Keratinocyte (primary cell): ENCODE measurements around the gene BLNK. TPM values are rescaled to one million over a fixed set of nuclear protein-coding genes. Genes with fewer than 3 reads are reported as not detected.
"Not testable (repeated sequence)": the region's sequence is repeated elsewhere in the genome, so short reads cannot be mapped to it uniquely, and the experiment has no call there.

Experiments used
- DNase-seq: peaks from one replicate; pipeline ENCODE4 v3.0.0-alpha.2; 2011; ENCODE audit warnings: low read depth, missing footprints, low spot score
- FAIRE-seq: peaks from 2 replicates; lab custom pipeline; 2011; peaks lifted over from hg19 to GRCh38; lab: Jason Lieb, UNC
- H2AFZ ChIP-seq: 2 replicates; pipeline ENCODE4 v1.6.0; 2012; ENCODE audit warnings: low read length, control low read depth, inconsistent platforms; ENCODE audit not compliant: control insufficient read depth
- H3K27ac ChIP-seq: 2 replicates; pipeline ENCODE4 v1.5.1; 2011; ENCODE audit warnings: low read length; ENCODE audit not compliant: control insufficient read depth, insufficient read depth
- H3K27me3 ChIP-seq: 3 replicates; pipeline ENCODE4 v1.6.0; 2011; ENCODE audit warnings: low read length; ENCODE audit not compliant: control insufficient read depth, insufficient read depth; ENCODE audit errors: extremely low read depth
- H3K36me3 ChIP-seq, 2 experiments: 2 replicates in 1 of 2; 3 replicates in 1 of 2; pipeline ENCODE4 v1.5.1; 2011; ENCODE audit warnings: low read length in 2 of 2, mild to moderate bottlenecking in 1 of 2; ENCODE audit not compliant: control insufficient read depth in 2 of 2, insufficient read depth in 2 of 2; ENCODE audit errors: extremely low read depth in 1 of 2
- H3K4me1 ChIP-seq: 3 replicates; pipeline ENCODE4 v1.5.1; 2011; ENCODE audit warnings: low read length; ENCODE audit not compliant: control insufficient read depth, insufficient read depth; ENCODE audit errors: extremely low read depth
- H3K4me2 ChIP-seq: 3 replicates; pipeline ENCODE4 v1.6.0; 2011; ENCODE audit warnings: low read depth, low read length; ENCODE audit not compliant: control insufficient read depth, insufficient read depth; ENCODE audit errors: extremely low read depth
- H3K4me3 ChIP-seq, 3 experiments: fragments of 200-600 bp in 1 of 3; sonication (generic) in 1 of 3; 2 replicates in 2 of 3; 3 replicates in 1 of 3; pipeline ENCODE4 v1.5.1; 2011 to 2016; ENCODE audit warnings: low read length in 3 of 3, mild to moderate bottlenecking in 3 of 3, control low read depth in 2 of 3, inconsistent platforms in 1 of 3, low read depth in 1 of 3, mixed read lengths in 1 of 3, mixed run types in 1 of 3, moderate library complexity in 1 of 3; ENCODE audit not compliant: control insufficient read depth in 2 of 3, insufficient read depth in 2 of 3; ENCODE audit errors: extremely low read depth in 1 of 3
- H3K79me2 ChIP-seq: 2 replicates; pipeline ENCODE4 v1.6.0; 2012; ENCODE audit warnings: low read length; ENCODE audit not compliant: control insufficient read depth, insufficient read depth
- H3K9ac ChIP-seq: 3 replicates; pipeline ENCODE4 v1.6.0; 2011; ENCODE audit warnings: low read length; ENCODE audit not compliant: control insufficient read depth, insufficient read depth; ENCODE audit errors: extremely low read depth
- H3K9me1 ChIP-seq: 3 replicates; pipeline ENCODE4 v1.6.0; 2011; ENCODE audit warnings: low read length; ENCODE audit not compliant: control insufficient read depth, insufficient read depth; ENCODE audit errors: extremely low read depth
- H3K9me3 ChIP-seq: 2 replicates; pipeline ENCODE4 v1.5.1; 2012; ENCODE audit warnings: low read depth, low read length; ENCODE audit not compliant: control insufficient read depth
- H4K20me1 ChIP-seq: 3 replicates; pipeline ENCODE4 v1.6.0; 2011; ENCODE audit warnings: low read length; ENCODE audit not compliant: control insufficient read depth, insufficient read depth; ENCODE audit errors: extremely low read depth
- CTCF ChIP-seq, 3 experiments: IDR thresholded peaks in 1 of 3; conservative IDR thresholded peaks in 1 of 3; optimal IDR thresholded peaks in 1 of 3; 2 replicates in 2 of 3; 3 replicates in 1 of 3; pipeline versions ENCODE3 to v1.5.1; 2011; ENCODE audit warnings: low read length in 3 of 3, mild to moderate bottlenecking in 3 of 3, moderate library complexity in 2 of 3, control low read depth in 1 of 3, inconsistent platforms in 1 of 3; ENCODE audit not compliant: insufficient read depth in 2 of 3; ENCODE audit errors: extremely low read depth in 1 of 3
- EZH2 ChIP-seq: IDR thresholded peaks from one replicate; pipeline ENCODE4 v1.6.1; 2012; ENCODE audit warnings: inconsistent platforms, mild to moderate bottlenecking, low read length, moderate library complexity
- dilution Hi-C: fragments of 300-500 bp; cut with MboI; formaldehyde crosslinking; loops from one replicate; pipeline ENCODE4 v1.7.0; 2020; ENCODE audit warnings: low sequenced_read_pairs; ENCODE audit not compliant: extremely low pct_ligation_motif_present
- polyA plus RNA-seq, 5 experiments: library from polyadenylated mRNA; depleted of rRNA in 3 of 5; stranded (reverse) in 3 of 5; stranded (forward) in 1 of 5; unstranded in 1 of 5; fragments of >200 nt; gene quantifications; 1 replicate in 1 of 5; 2 replicates in 3 of 5; 3 replicates in 1 of 5; pipeline versions ENCODE4 v1.2.1 to v1.2.3, GENCODE V29; 2011 to 2012; ENCODE audit warnings: missing spikeins in 2 of 5, low read depth in 1 of 5, low replicate concordance in 1 of 5

Gene BLNK
- polyA plus RNA-seq, 1 donor (not counting 4 experiments of a cell fraction or from before 2014, with no cell fraction given): 2.2 TPM

DNA sequence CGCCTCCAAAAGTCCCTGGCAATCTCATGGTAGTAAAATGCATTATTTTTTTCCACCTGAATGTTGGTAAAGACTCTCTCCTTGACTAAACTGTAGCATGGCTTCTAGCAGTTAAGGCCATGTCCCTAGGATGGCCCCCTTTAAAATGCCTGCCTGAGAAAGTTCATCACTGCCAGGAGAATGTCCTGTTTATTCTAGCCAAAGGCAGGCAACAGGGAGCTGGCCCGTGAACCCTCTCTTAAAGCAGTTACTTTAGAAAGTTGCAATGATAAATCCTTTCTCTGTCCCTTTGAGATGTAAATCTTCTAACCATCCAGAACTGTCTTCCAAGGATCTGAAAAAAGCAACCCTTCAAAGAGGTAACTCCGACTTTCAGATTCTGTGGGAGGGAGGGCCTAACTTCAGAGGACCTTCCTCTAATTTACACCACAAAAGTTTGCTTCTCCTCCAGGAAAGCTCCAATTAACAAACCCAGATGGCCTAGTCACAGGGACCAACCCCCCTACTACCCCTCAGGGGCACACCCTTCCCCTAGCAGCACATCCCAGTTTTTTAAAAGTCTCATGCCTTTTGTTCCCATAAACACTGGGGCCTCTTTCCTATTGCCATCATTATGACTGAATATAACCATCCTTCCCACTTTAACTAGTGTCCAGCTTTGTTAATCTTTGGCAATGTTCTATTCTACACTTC is 38.4 kb upstream of the BLNK start:
- DNase-seq (no peak), FAIRE-seq (no peak)
- no peaks in the 10 kb centered on the region for H3K9me3 ChIP-seq
- dilution Hi-C loops: no loop called here
- H3K4me1 ChIP-seq: no peaks in the 10 kb centered on the region
- H3K79me2 ChIP-seq: no peaks in the 10 kb centered on the region
- no peaks in the 10 kb centered on the region for H4K20me1 ChIP-seq
- H3K9ac ChIP-seq: no peak overlapping the region
- H3K4me3 ChIP-seq: no peak overlapping the region
- no peaks in the 10 kb centered on the region for H3K9me1 ChIP-seq
- no peaks in the 10 kb centered on the region for H3K27me3 ChIP-seq
- no peak overlapping the region for H3K27ac ChIP-seq
- H3K36me3 ChIP-seq: no peaks in the 10 kb centered on the region
- H2AFZ ChIP-seq: no peak overlapping the region
- TF ChIP-seq CTCF (optimal IDR thresholded peaks at IDR 0.05 in 1 of 3, IDR thresholded peaks at IDR 0.05 in 1 of 3, conservative IDR thresholded peaks at IDR 0.05 in 1 of 3; ENCODE audit: extremely low read depth in 1 of 3, insufficient read depth in 2 of 3, low read length in 3 of 3) (no peak), EZH2 (no peak)
- no peak overlapping the region for H3K4me2 ChIP-seq

DNA sequence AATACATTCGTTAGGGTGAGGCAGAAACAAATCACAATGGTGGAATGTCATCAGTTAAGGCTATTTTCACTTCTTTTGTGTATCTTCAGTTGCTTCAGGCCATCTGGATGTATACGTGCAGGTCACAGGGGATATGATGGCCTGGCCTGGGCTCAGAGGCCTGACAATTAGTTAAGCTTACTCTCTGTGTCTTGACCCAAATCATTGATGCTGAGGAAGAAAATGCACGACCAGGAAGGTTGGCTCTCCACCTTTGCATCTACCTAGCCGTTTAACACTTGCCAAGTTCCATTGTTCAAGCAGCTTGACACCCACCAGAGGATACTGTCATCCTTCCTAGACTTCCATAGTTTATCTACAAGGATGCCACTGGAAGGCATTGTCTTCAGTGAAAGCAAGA is 37.5 kb upstream of the BLNK start:
- H3K4me1 ChIP-seq, DNase-seq, FAIRE-seq, H3K9ac ChIP-seq, H3K36me3 ChIP-seq, H3K4me2 ChIP-seq, H3K27me3 ChIP-seq, H3K9me3 ChIP-seq, dilution Hi-C loops, H3K27ac ChIP-seq, H3K4me3 ChIP-seq, H2AFZ ChIP-seq, H4K20me1 ChIP-seq, H3K79me2 ChIP-seq, H3K9me1 ChIP-seq: not testable (repeated sequence)

GRCh38 chr10:96306516-96306915 is 35.1 kb upstream of the BLNK start:
- dilution Hi-C loops: no loop called here
- Histone ChIP-seq H3K36me3 (no peaks in the 10 kb centered on the region), H3K79me2 (no peaks in the 10 kb centered on the region), H3K4me3 (no peak overlapping the region), H3K9me3 (no peaks in the 10 kb centered on the region), H2AFZ (no peak overlapping the region), H3K9me1 (no peaks in the 10 kb centered on the region), H3K4me1 (no peaks in the 10 kb centered on the region), H3K9ac (no peak overlapping the region), H4K20me1 (no peaks in the 10 kb centered on the region), H3K27me3 (no peaks in the 10 kb centered on the region), H3K27ac (no peak overlapping the region), H3K4me2 (no peak overlapping the region)
- TF ChIP-seq CTCF (optimal IDR thresholded peaks at IDR 0.05 in 1 of 3, IDR thresholded peaks at IDR 0.05 in 1 of 3, conservative IDR thresholded peaks at IDR 0.05 in 1 of 3; ENCODE audit: extremely low read depth in 1 of 3, insufficient read depth in 2 of 3, low read length in 3 of 3): no peak
- TF ChIP-seq EZH2: no peak
- FAIRE-seq (no peak), DNase-seq (no peak)
